ENCODE measurements around the gene RGS4. TPM values are rescaled to one million over a fixed set of nuclear protein-coding genes. Genes with fewer than 3 reads are reported as not detected.

RGS4 gene
- total RNA-seq, 1 donor from 2014 or later, result 121 TPM

- Mint-ChIP-seq H3K27me3 (ENCODE audit: unreplicated experiment) (no peaks in the 10 kb centered on the region), H3K36me3 (ENCODE audit: unreplicated experiment) (no peaks in the 10 kb centered on the region), H3K4me1 (ENCODE audit: unreplicated experiment) (peaks cover 9% of the 10 kb centered on the region), H3K9me3 (ENCODE audit: unreplicated experiment) (no peaks in the 10 kb centered on the region), H3K27ac (ENCODE audit: unreplicated experiment) (no peak overlapping the region), H3K4me3 (ENCODE audit: unreplicated experiment) (no peak overlapping the region)
- no peak for TF ChIP-seq CTCF (IDR thresholded peaks at IDR 0.05)
- no peak for DNase-seq (ENCODE audit: extremely low spot score, unreplicated experiment)
Observed at GRCh38 chr1:163055531-163055930, 13.6 kb upstream of the RGS4 start.

GRCh38 chr1:163056831-163057230 is 12.3 kb upstream of the RGS4 start:
- no peak overlapping the region for H3K4me3 Mint-ChIP-seq (ENCODE audit: unreplicated experiment)

GRCh38 chr1:163060343-163061007 is 8.7 kb upstream of the RGS4 start:
- Mint-ChIP-seq H3K9me3 (ENCODE audit: unreplicated experiment) (no peaks in the 10 kb centered on the region), H3K27me3 (ENCODE audit: unreplicated experiment) (no peaks in the 10 kb centered on the region), H3K36me3 (ENCODE audit: unreplicated experiment) (no peaks in the 10 kb centered on the region), H3K27ac (ENCODE audit: unreplicated experiment) (no peak overlapping the region), H3K4me1 (ENCODE audit: unreplicated experiment) (peaks cover 17% of the 10 kb centered on the region), H3K4me3 (ENCODE audit: unreplicated experiment) (no peak overlapping the region)
- TF ChIP-seq CTCF (IDR thresholded peaks at IDR 0.05), result no peak
- no peak for DNase-seq (ENCODE audit: extremely low spot score, unreplicated experiment)

More at GRCh38 chr1:163056831-163057230, 12.3 kb upstream of the RGS4 start:
- Mint-ChIP-seq H3K36me3 (ENCODE audit: unreplicated experiment) (no peaks in the 10 kb centered on the region), H3K4me1 (ENCODE audit: unreplicated experiment) (peaks cover 9% of the 10 kb centered on the region), H3K9me3 (ENCODE audit: unreplicated experiment) (no peaks in the 10 kb centered on the region), H3K27ac (ENCODE audit: unreplicated experiment) (peak overlapping the region; percentile 28), H3K27me3 (ENCODE audit: unreplicated experiment) (no peaks in the 10 kb centered on the region)
- DNase-seq (ENCODE audit: extremely low spot score, unreplicated experiment), result no peak
- no peak for TF ChIP-seq CTCF (IDR thresholded peaks at IDR 0.05)

- Mint-ChIP-seq H3K27me3 (ENCODE audit: unreplicated experiment) (no peaks in the 10 kb centered on the region), H3K9me3 (ENCODE audit: unreplicated experiment) (no peaks in the 10 kb centered on the region), H3K27ac (ENCODE audit: unreplicated experiment) (no peak overlapping the region), H3K4me1 (ENCODE audit: unreplicated experiment) (peaks cover 8% of the 10 kb centered on the region), H3K36me3 (ENCODE audit: unreplicated experiment) (no peaks in the 10 kb centered on the region), H3K4me3 (ENCODE audit: unreplicated experiment) (no peak overlapping the region)
- no peak for DNase-seq (ENCODE audit: extremely low spot score, unreplicated experiment)
- TF ChIP-seq CTCF (IDR thresholded peaks at IDR 0.05), result no peak
Observed at GRCh38 chr1:163063143-163063542, 6.0 kb upstream of the RGS4 start.

- no peaks in the 10 kb centered on the region for H3K27me3 Mint-ChIP-seq (ENCODE audit: unreplicated experiment)
- no peak for DNase-seq (ENCODE audit: extremely low spot score, unreplicated experiment)
- no peaks in the 10 kb centered on the region for H3K36me3 Mint-ChIP-seq (ENCODE audit: unreplicated experiment)
- H3K9me3 Mint-ChIP-seq (ENCODE audit: unreplicated experiment), result no peaks in the 10 kb centered on the region
- peaks cover 11% of the 10 kb centered on the region for H3K4me1 Mint-ChIP-seq (ENCODE audit: unreplicated experiment)
- H3K4me3 Mint-ChIP-seq (ENCODE audit: unreplicated experiment), result no peak overlapping the region
- no peak overlapping the region for H3K27ac Mint-ChIP-seq (ENCODE audit: unreplicated experiment)
- TF ChIP-seq CTCF (IDR thresholded peaks at IDR 0.05), result no peak
Observed at GRCh38 chr1:163063610-163064009, 5.6 kb upstream of the RGS4 start.
